G401.6 (cell line): Measurements from ENCODE around the gene TATDN2.
"Not testable (repeated sequence)": the region's sequence is repeated elsewhere in the genome, so short reads cannot be mapped to it uniquely, and the experiment has no call there.

Source experiments
- FAIRE-seq: peaks from 2 replicates; lab custom pipeline; 2012; peaks lifted over from hg19 to GRCh38; lab: Jason Lieb, UNC

TATDN2 gene

GRCh38 chr3:10272476-10272875 is 24.2 kb downstream of the TATDN2 start:
- not testable (repeated sequence) for FAIRE-seq

GRCh38 chr3:10272977-10273376 is 24.7 kb downstream of the TATDN2 start:
- no peak for FAIRE-seq

- no peak for FAIRE-seq
These were observed 25.5 kb downstream of the TATDN2 start for GRCh38 chr3:10273702-10274305.

GRCh38 chr3:10274601-10275000 is 26.3 kb downstream of the TATDN2 start:
- no peak for FAIRE-seq

- no peak for FAIRE-seq
These were observed 28.9 kb downstream of the TATDN2 start for GRCh38 chr3:10277115-10277625.

GRCh38 chr3:10278501-10278900 is 30.2 kb downstream of the TATDN2 start:
- no peak for FAIRE-seq

GRCh38 chr3:10279384-10280176 is 31.3 kb downstream of the TATDN2 start:
- FAIRE-seq: no peak

GRCh38 chr3:10280177-10280529 is 31.9 kb downstream of the TATDN2 start:
- no peak for FAIRE-seq

GRCh38 chr3:10280571-10280970 is 32.3 kb downstream of the TATDN2 start:
- FAIRE-seq: no peak

- no peak for FAIRE-seq
These were observed 33.7 kb downstream of the TATDN2 start for GRCh38 chr3:10281951-10282350.

- FAIRE-seq: no peak
These were observed 35.4 kb downstream of the TATDN2 start for GRCh38 chr3:10283638-10284037.

- no peak for FAIRE-seq
These were observed 36.2 kb downstream of the TATDN2 start for GRCh38 chr3:10284496-10284895.

- FAIRE-seq: no peak
These were observed 37.2 kb downstream of the TATDN2 start for GRCh38 chr3:10285272-10286132.

- FAIRE-seq: no peak
These were observed 37.9 kb downstream of the TATDN2 start for GRCh38 chr3:10286133-10286524.

GRCh38 chr3:10286596-10287295 is 38.5 kb downstream of the TATDN2 start:
- FAIRE-seq: no peak

- no peak for FAIRE-seq
These were observed 39.8 kb downstream of the TATDN2 start for GRCh38 chr3:10287936-10288574.

- FAIRE-seq: no peak
These were observed 40.3 kb downstream of the TATDN2 start for GRCh38 chr3:10288575-10288960.

- no peak for FAIRE-seq
These were observed 40.8 kb downstream of the TATDN2 start for GRCh38 chr3:10289077-10289476.

- FAIRE-seq: no peak
These were observed 41.6 kb downstream of the TATDN2 start for GRCh38 chr3:10289787-10290355.

- no peak for FAIRE-seq
These were observed 42.4 kb downstream of the TATDN2 start for GRCh38 chr3:10290481-10291176.

GRCh38 chr3:10291641-10292040 is 43.4 kb downstream of the TATDN2 start:
- no peak for FAIRE-seq
